Heart right ventricle (tissue), 16 donors: ENCODE measurements around the gene DLX2. TPM values are rescaled to one million over a fixed set of nuclear protein-coding genes. Genes with fewer than 3 reads are reported as not detected.

ENCODE experiments used
- ATAC-seq, 8 donors: fragments of 200-7000 bp; cut with Tn5 transposase; one replicate each; pipeline ENCODE4 v1.9.1; 2020; ENCODE audit warnings: mild to moderate bottlenecking in 8 of 8, moderate library complexity in 8 of 8, moderate number of reproducible peaks in 1 of 8
- DNase-seq, 2 donors: peaks; one replicate each; pipeline ENCODE4 v3.0.0-alpha.2; 2020
- H3K27ac ChIP-seq, 10 donors: fragments of 200-600 bp; sonication (generic) in 2 of 10; one replicate each; pipeline versions ENCODE4 v1.5.0 to v1.8.0; 2020 to 2022; ENCODE audit warnings: mild to moderate bottlenecking in 3 of 10
- H3K27me3 ChIP-seq, 7 donors: fragments of 200-600 bp; one replicate each; pipeline ENCODE4 v1.8.0; 2021 to 2022; ENCODE audit warnings: mild to moderate bottlenecking in 2 of 7
- H3K36me3 ChIP-seq, 9 donors: fragments of 200-600 bp; sonication (generic) in 1 of 9; one replicate each; pipeline versions ENCODE4 v1.5.0 to v1.8.0; 2020 to 2022; ENCODE audit warnings: mild to moderate bottlenecking in 2 of 9
- H3K4me1 ChIP-seq, 9 donors: fragments of 200-600 bp; sonication (generic) in 1 of 9; one replicate each; pipeline versions ENCODE4 v1.5.0 to v1.8.0; 2020 to 2022; ENCODE audit warnings: mild to moderate bottlenecking in 4 of 9
- H3K4me3 ChIP-seq, 10 donors: fragments of 200-600 bp; sonication (generic) in 2 of 10; one replicate each; pipeline versions ENCODE4 v1.5.0 to v1.8.0; 2020 to 2022; ENCODE audit warnings: mild to moderate bottlenecking in 7 of 10, moderate library complexity in 2 of 10
- H3K9me3 ChIP-seq, 11 donors: fragments of 200-600 bp in 10 of 11; sonication (generic) in 2 of 11; one replicate each; pipeline versions ENCODE4 v1.5.0 to v1.8.0; 2013 to 2022; ENCODE audit warnings: mild to moderate bottlenecking in 2 of 11, control low read depth in 1 of 11, moderate library complexity in 1 of 11
- CTCF ChIP-seq, 9 donors: fragments of 200-600 bp; sonication (generic) in 2 of 9; IDR thresholded peaks; one replicate each; pipeline versions ENCODE4 v1.5.0 to v1.8.0; 2021 to 2022; ENCODE audit warnings: antibody characterized with exemption in 9 of 9, mild to moderate bottlenecking in 5 of 9, moderate library complexity in 1 of 9
- WGBS, 2 donors: extraction: QIAGEN DNeasy Blood & Tissue Kit; methylation state at CpG; one replicate each; pipeline ENCODE4 v1.1.7; 2013; ENCODE audit warnings: inconsistent platforms in 1 of 2; 5-methylcytosine and 5-hydroxymethylcytosine counted together
- intact Hi-C, 10 donors: fragments of 100-400 bp; cut with DNase I; formaldehyde crosslinking; loops; one replicate each; pipeline versions ENCODE4 v1.11.1 to v1.14.2; 2022
- polyA plus RNA-seq, 2 donors: library from polyadenylated mRNA; stranded (reverse); fragments of 200-250 nt; gene quantifications; one replicate each; pipeline ENCODE4 v1.2.3, GENCODE V29; 2013
- total RNA-seq, 10 donors: library from RNA; stranded (reverse); fragmentation: NEBNext Ultra II Directional in 3 of 10; extraction: Animal tissue kit (Norgen Biotek cat#: 25700) in 3 of 10; gene quantifications; one replicate each; pipeline versions ENCODE4 v1.2.1 to v1.2.4, GENCODE V29; 2021 to 2023
- donor health status: Arrhythmogenic right ventricular cardiomyopathy.
- donor health status: ischemic (EF 13 %, LVEDD 7.1; RV severe dilation, severe dysfunction).
- donor health status: healthy with polysubstance abuse.
- donor health status: DM: no; HTN: yes; CAD: no.
- donor health status: DM: no; HTN: no; CAD: no.
- donor health status: ischemic (EF 25% LVEDD 6.9; RV normal size, moderate dysfunction).
- donor health status: ischemic (EF 25% LVEDD 5.7; RV mildly dilated, moderate dysfunction).
- donor health status: healthy.
- donor health status: DM: yes; HTN: yes; CAD: no.
- donor health status: Ischemic cardiomyopathy.
- donor health status: ischemic (EF 35%, LVEDD 5.7; RV mildly dilated, moderate dysfunction).
- donor health status: nonischemic (EF 11% LVEDD 7.7; RV severe dilation, severe dysfunction).
- donor health status: DM: yes; HTN: yes; CAD: no.
- donor health status: PGD.
- donor health status: ischemic (EF 29% LVEDD 5.4; RV normal size, mild dysfunction).
- donor health status: nonischemic (EF 23%, LVEDD 6.1; RV moderate dilation, normal function).

The DLX2 gene
- total and polyA plus RNA-seq, 12 donors = 0.11 TPM; not detected in 11

GRCh38 chr2:172097557-172098131 lies 5.1 kb downstream of the DLX2 start:
- TF ChIP-seq CTCF (IDR thresholded peaks at IDR 0.05) = no peak

GRCh38 chr2:172096626-172097547 lies 5.8 kb downstream of the DLX2 start:
- intact Hi-C loops = no loop called here
- peaks cover 32 to 80% (median 68%) of the 10 kb centered on the region in 9 donors for H3K4me1 ChIP-seq
- peaks cover 95 to 100% (median 100%) of the 10 kb centered on the region in 7 donors for H3K27me3 ChIP-seq
- 5 to 8% methylated on average over 52 to 55 of the region's 55 CpGs for WGBS, 2 donors
- no peak overlapping the region for H3K27ac ChIP-seq
- no peaks in the 10 kb centered on the region for H3K36me3 ChIP-seq
- TF ChIP-seq CTCF (IDR thresholded peaks at IDR 0.05) = no peak
- ATAC-seq (peak in 2 of 8 donors; percentile 5 to 15), DNase-seq (no peak)
- peak overlapping the region in 9 of 10 donors; percentile 11 to 53 (median 35) for H3K4me3 ChIP-seq
- no peaks in the 10 kb centered on the region for H3K9me3 ChIP-seq

More at GRCh38 chr2:172097557-172098131, 5.1 kb downstream of the DLX2 start:
- H3K36me3 ChIP-seq = no peaks in the 10 kb centered on the region
- no peak overlapping the region for H3K4me3 ChIP-seq
- no peak for DNase-seq
- intact Hi-C loops = no loop called here
- peaks cover 36 to 87% (median 76%) of the 10 kb centered on the region in 9 donors for H3K4me1 ChIP-seq
- peaks cover 95 to 100% (median 100%) of the 10 kb centered on the region in 7 donors for H3K27me3 ChIP-seq
- no peaks in the 10 kb centered on the region for H3K9me3 ChIP-seq
- 43 to 52% methylated on average over 9 of the region's 9 CpGs for WGBS, 2 donors
- no peak for ATAC-seq
- no peak overlapping the region for H3K27ac ChIP-seq

DNA sequence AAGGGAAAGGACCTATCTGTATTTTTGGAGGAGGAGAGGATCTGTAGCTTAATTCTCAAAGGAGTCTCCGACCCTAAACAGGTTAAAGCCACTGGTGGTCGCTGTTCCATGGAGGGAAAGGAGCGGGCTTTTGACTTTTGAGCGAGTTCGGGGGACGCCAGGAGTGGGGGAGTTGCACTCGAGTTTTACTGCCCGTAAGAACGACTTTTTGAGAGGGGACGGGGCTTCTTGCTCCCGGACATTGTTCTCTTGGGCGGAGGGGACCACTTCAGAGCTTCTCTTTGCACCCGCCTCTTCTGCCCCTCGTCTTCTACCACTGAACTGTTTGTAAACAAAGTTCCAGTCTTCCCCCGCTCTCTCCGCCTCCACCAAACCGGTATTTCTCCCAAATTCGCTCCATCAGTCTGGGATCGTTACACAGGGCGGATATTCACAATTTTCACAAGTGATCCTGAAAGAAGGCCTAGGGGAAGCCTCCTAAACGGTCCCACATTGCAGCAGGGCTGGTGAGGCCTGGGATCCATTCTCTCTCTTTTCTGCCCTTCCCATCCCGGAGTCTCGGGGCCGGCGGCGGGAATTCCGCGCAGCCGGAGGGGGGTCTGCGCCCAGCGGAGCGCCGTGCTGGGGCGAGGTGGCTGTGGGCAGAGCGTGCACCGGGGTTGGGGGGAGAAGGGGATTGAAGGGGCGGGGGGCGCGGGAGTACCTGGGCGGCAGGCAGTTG lies 6.6 kb downstream of the DLX2 start:
- Histone ChIP-seq H3K4me1 (peaks cover 28 to 72% (median 60%) of the 10 kb centered on the region in 9 donors), H3K27ac (no peak overlapping the region), H3K36me3 (no peaks in the 10 kb centered on the region), H3K27me3 (peaks cover 95 to 100% (median 100%) of the 10 kb centered on the region in 7 donors), H3K9me3 (no peaks in the 10 kb centered on the region), H3K4me3 (peak overlapping the region in 8 of 10 donors; percentile 17 to 53 (median 44))
- ATAC-seq (no peak), DNase-seq (no peak)
- WGBS, 2 donors = 5 to 7% methylated on average over 39 to 40 of the region's 40 CpGs
- TF ChIP-seq CTCF (IDR thresholded peaks at IDR 0.05) = no peak
- intact Hi-C loops = no loop called here
